Loucy (cell line): ENCODE results near the gene NFYB.

Source experiments
- EZH2phosphoT487 ChIP-seq: fragments of 200-600 bp; IDR thresholded peaks from 2 replicates; pipeline ENCODE4 v1.6.1; 2018; ENCODE audit warnings: antibody characterized with exemption, mild to moderate bottlenecking, moderate library complexity, borderline replicate concordance
- TF ChIP-seq, protein P1 (sequence below): fragments of 200-600 bp; sonication (generic); conservative IDR thresholded peaks from 2 replicates; pipeline ENCODE4 v1.5.1; 2014; ENCODE audit warnings: mild to moderate bottlenecking, antibody characterized with exemption, low read length

DNA sequence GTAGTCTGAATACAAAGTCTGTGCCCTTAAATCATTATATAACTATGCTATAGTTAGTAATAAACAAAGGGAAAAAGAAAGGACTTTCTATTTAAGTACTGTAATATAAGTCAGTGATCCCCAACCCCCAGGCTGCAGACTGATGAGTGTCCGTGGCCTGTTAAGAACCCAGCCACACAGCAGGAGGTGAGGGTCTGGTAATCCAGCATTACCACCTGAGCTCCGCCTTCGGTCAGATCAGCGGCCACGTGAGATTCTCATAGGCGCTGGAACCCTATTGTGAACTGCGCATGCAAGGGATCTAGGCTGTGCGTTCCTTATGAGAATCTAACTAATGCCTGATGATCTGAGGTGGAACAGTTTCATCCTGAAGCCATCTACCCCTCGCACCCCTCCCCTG lies 15.7 kb downstream of the NFYB start:
- TF ChIP-seq, protein P1, sequence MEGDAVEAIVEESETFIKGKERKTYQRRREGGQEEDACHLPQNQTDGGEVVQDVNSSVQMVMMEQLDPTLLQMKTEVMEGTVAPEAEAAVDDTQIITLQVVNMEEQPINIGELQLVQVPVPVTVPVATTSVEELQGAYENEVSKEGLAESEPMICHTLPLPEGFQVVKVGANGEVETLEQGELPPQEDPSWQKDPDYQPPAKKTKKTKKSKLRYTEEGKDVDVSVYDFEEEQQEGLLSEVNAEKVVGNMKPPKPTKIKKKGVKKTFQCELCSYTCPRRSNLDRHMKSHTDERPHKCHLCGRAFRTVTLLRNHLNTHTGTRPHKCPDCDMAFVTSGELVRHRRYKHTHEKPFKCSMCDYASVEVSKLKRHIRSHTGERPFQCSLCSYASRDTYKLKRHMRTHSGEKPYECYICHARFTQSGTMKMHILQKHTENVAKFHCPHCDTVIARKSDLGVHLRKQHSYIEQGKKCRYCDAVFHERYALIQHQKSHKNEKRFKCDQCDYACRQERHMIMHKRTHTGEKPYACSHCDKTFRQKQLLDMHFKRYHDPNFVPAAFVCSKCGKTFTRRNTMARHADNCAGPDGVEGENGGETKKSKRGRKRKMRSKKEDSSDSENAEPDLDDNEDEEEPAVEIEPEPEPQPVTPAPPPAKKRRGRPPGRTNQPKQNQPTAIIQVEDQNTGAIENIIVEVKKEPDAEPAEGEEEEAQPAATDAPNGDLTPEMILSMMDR: no peak
- no peak for TF ChIP-seq EZH2phosphoT487
